GM18951 (cell line): ENCODE measurements around the gene RALY.
"Not testable (repeated sequence)": the region's sequence is repeated elsewhere in the genome, so short reads cannot be mapped to it uniquely, and the experiment has no call there.

ENCODE experiments used
- POLR2A ChIP-seq: IDR thresholded peaks from 4 replicates; pipeline ENCODE4 v1.6.1; 2011; ENCODE audit warnings: mild to moderate bottlenecking; ENCODE audit not compliant: insufficient read length, insufficient read depth; ENCODE audit errors: extremely low read depth
- in situ Hi-C: fragments of 300-500 bp; cut with MboI; formaldehyde crosslinking; loops from one replicate; pipeline ENCODE4 v1.12.0; 2022; ENCODE audit warnings: low sequenced_read_pairs, mixed read lengths, inconsistent platforms; ENCODE audit not compliant: unreplicated experiment

RALY gene

DNA sequence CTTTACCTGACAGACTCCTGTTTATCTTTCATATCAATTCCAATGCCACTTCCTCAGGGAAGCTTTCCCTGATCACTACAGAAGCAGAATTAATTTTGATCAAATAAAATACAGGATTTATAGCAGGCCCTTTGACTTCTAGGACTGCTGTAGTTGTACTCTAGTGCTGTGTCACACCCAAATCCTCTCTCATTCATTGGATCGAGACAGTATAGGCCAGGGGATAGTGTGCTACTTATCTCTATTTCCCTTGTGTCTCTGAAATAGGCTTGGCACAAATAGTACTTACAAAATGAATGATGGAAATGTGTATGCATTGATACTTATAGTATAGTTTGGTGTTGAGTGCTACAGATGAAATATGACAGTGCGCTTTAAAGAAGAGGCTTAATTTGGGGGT lies 19.8 kb downstream of the RALY start:
- in situ Hi-C loops: no loop called here
- TF ChIP-seq POLR2A: no peak

GRCh38 chr20:34014878-34015277 lies 21.2 kb downstream of the RALY start:
- in situ Hi-C loops: no loop called here
- no peak for TF ChIP-seq POLR2A

- in situ Hi-C loops: no loop called here
- TF ChIP-seq POLR2A: no peak
Observed at GRCh38 chr20:34015401-34016335, 22.0 kb downstream of the RALY start.

GRCh38 chr20:34016736-34017135 lies 23.0 kb downstream of the RALY start:
- in situ Hi-C loops: no loop called here
- no peak for TF ChIP-seq POLR2A

GRCh38 chr20:34017610-34018009 lies 23.9 kb downstream of the RALY start:
- no peak for TF ChIP-seq POLR2A
- in situ Hi-C loops: no loop called here

- in situ Hi-C loops: no loop called here
- TF ChIP-seq POLR2A: no peak
Observed at GRCh38 chr20:34018166-34018565, 24.5 kb downstream of the RALY start.

DNA sequence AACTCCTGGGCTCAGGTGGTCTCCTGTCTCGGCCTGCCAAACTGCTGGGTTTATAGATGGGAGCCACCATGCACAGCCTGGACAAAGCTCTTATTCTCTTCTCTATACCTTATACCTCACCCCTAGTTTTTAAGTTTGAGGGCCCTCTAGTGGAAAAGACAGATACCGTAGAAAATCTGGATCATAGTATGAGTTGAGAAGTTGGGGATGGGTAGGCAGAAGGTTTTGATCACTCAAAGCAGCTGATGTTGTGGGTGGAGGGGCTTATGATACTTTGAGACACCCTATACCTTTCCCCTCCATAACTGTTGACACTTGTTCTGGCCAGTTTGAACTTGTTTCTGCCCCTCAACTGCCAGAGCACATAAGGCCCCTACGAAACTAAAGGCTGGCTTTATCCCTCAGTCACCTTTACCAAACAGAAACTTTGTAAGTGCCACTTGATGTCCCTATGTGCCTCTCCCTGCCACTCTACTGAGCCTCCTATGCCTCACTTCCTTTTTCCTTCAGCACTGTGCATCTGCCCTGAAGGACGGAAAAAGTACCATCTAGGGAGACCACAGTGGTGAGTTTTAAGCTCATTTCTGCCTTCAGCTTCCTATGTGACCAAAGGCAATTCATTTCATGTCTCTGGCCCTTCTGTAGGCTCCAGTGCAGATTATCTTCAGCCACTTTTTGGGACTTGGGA lies 28.6 kb downstream of the RALY start:
- no peak for TF ChIP-seq POLR2A
- in situ Hi-C loops: no loop called here

DNA sequence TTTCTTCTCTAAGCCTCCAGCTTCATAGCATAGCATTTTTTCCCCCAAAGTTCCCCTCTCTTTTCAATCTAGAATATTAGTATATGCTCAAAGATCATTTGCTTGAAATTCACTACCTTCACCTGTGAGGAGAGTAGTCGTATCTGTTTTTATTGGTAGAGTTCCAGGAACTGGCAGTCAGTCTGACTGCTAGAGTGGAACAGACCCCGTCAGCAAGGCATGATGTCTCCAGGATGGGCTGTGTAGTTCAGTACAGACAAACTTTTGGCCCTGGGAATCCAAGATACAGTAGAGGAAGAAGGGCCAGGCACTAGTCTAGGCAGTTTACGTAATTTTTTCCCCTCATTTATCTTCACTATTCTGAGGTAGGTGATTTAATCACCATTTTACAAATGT lies 29.1 kb downstream of the RALY start:
- in situ Hi-C loops: no loop called here
- TF ChIP-seq POLR2A: no peak

- in situ Hi-C loops: no loop called here
- TF ChIP-seq POLR2A: no peak
Observed at GRCh38 chr20:34023937-34024722, 30.4 kb downstream of the RALY start.

GRCh38 chr20:34024723-34025351 lies 31.1 kb downstream of the RALY start:
- no peak for TF ChIP-seq POLR2A
- in situ Hi-C loops: no loop called here

GRCh38 chr20:34028013-34028412 lies 34.3 kb downstream of the RALY start:
- in situ Hi-C loops: not testable (repeated sequence)

GRCh38 chr20:34029415-34029814 lies 35.7 kb downstream of the RALY start:
- in situ Hi-C loops: no loop called here
- TF ChIP-seq POLR2A: no peak

DNA sequence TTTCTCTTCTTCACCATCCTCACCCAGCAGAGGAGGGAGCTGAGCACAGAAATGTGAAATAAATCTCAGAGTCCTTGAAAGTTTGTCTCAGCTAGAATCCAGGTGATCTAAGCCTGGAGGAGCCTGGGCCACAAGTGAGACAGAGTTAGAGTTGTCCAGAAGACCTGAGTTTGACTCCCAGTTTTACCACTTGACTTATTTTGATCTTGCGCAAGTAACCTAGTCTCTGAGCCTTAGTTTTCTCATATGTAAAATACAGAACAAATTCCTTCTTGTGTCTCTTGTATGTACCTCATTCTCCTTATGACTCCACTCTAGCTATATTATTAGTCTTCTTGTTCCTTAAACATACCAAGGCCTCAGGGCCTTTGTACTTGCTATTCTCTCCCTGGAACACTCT lies 36.7 kb downstream of the RALY start:
- in situ Hi-C loops: no loop called here

DNA sequence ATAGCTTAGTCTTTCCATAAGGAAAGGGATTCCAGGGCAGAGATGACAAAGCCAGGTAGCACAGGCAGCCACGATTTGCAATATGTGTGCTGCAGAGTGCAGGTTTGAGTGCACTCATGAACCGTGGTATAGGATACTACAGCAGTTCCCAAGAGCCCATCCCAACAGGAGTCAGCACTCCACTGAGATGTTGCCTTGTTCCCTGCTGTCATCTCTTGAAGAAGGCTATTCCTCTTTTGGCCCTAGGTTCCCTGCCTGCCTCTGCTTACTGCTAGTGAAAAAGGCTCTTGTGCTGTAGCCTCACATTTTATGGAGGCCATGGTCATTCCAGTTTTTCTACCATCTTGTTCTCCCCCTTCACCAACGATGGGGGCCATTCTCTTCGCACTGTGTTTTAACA lies 40.2 kb downstream of the RALY start:
- in situ Hi-C loops: no loop called here
- no peak for TF ChIP-seq POLR2A

More for the DNA sequence above, 36.7 kb downstream of the RALY start:
- TF ChIP-seq POLR2A: no peak
